Thyroid gland (tissue), 4 donors: ENCODE data around the gene IKZF1.

ENCODE experiments used
- POLR2A ChIP-seq, 2 donors: fragments of 450-650 bp; IDR thresholded peaks; one replicate each; pipeline ENCODE4 v1.6.1; 2017; ENCODE audit warnings: antibody characterized with exemption in 2 of 2, mild to moderate bottlenecking in 2 of 2, moderate library complexity in 1 of 2
- TF ChIP-seq, protein P1 (sequence below), 6 experiments: fragments of 200-600 bp in 3 of 6; fragments of 450-650 bp in 3 of 6; sonication (generic) in 3 of 6; IDR thresholded peaks; one replicate each; pipeline ENCODE4 v1.5.1; 2016 to 2019; ENCODE audit warnings: antibody characterized with exemption in 6 of 6, mild to moderate bottlenecking in 2 of 6, inconsistent platforms in 1 of 6, moderate library complexity in 1 of 6

DNA sequence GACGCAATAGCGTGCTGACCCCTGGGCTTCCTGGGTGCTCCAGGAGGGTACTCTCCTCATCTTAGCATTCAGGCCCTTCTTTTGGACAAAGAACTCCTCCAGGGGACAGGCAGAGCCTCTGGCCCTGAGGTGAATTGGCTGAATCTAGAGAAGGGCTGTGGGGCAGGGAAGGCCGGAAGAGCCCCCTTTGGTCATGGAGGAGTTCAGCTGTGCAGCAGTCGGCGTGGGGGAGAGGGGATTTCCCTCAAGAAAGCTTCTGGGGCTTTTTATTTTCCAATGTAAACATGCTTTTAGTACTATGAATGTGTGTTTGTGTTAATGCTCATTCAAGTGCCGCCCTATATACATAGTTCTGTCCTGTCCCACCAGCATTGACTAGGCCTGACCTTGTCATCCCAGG is 106.8 kb downstream of the IKZF1 start:
- TF ChIP-seq POLR2A (IDR thresholded peaks at IDR 0.05): no peak
- TF ChIP-seq, protein P1, sequence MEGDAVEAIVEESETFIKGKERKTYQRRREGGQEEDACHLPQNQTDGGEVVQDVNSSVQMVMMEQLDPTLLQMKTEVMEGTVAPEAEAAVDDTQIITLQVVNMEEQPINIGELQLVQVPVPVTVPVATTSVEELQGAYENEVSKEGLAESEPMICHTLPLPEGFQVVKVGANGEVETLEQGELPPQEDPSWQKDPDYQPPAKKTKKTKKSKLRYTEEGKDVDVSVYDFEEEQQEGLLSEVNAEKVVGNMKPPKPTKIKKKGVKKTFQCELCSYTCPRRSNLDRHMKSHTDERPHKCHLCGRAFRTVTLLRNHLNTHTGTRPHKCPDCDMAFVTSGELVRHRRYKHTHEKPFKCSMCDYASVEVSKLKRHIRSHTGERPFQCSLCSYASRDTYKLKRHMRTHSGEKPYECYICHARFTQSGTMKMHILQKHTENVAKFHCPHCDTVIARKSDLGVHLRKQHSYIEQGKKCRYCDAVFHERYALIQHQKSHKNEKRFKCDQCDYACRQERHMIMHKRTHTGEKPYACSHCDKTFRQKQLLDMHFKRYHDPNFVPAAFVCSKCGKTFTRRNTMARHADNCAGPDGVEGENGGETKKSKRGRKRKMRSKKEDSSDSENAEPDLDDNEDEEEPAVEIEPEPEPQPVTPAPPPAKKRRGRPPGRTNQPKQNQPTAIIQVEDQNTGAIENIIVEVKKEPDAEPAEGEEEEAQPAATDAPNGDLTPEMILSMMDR (IDR thresholded peaks at IDR 0.05): no peak
